ENCODE data around the gene TP63. TPM values are rescaled to one million over a fixed set of nuclear protein-coding genes. Genes with fewer than 3 reads are reported as not detected.

The TP63 gene
- total and polyA plus RNA-seq, 8 donors: 0.45 to 2.7 (median 0.84) TPM

- Histone ChIP-seq H3K27ac (no peak overlapping the region), H3K4me1 (peaks cover 0 to 6% of the 10 kb centered on the region in 2 donors), H3K4me3 (no peak overlapping the region), H3K36me3 (no peaks in the 10 kb centered on the region), H3K9me3 (no peaks in the 10 kb centered on the region), H3K27me3 (no peaks in the 10 kb centered on the region)
- ATAC-seq: no peak
- intact Hi-C loops (cut with DNase I): no loop called here
- DNase-seq: no peak
- no peak for TF ChIP-seq CTCF (IDR thresholded peaks at IDR 0.05)
These were observed 1.1 kb downstream of the TP63 start for GRCh38 chr3:189632242-189632641.

GRCh38 chr3:189635339-189635738 is 4.2 kb downstream of the TP63 start:
- DNase-seq (no peak), ATAC-seq (no peak)
- Histone ChIP-seq H3K4me1 (no peaks in the 10 kb centered on the region), H3K27ac (no peak overlapping the region), H3K36me3 (no peaks in the 10 kb centered on the region), H3K4me3 (no peak overlapping the region), H3K27me3 (no peaks in the 10 kb centered on the region), H3K9me3 (no peaks in the 10 kb centered on the region)
- no peak for TF ChIP-seq CTCF (IDR thresholded peaks at IDR 0.05)
- intact Hi-C loops (cut with DNase I): no loop called here

GRCh38 chr3:189636048-189636447 is 4.9 kb downstream of the TP63 start:
- DNase-seq: no peak
- intact Hi-C loops (cut with DNase I): no loop called here
- Histone ChIP-seq H3K27ac (no peak overlapping the region), H3K27me3 (no peaks in the 10 kb centered on the region), H3K9me3 (no peaks in the 10 kb centered on the region), H3K4me1 (no peaks in the 10 kb centered on the region), H3K4me3 (no peak overlapping the region), H3K36me3 (no peaks in the 10 kb centered on the region)
- ATAC-seq: peak; percentile 91
- TF ChIP-seq CTCF (IDR thresholded peaks at IDR 0.05): no peak

GRCh38 chr3:189637750-189638149 is 6.6 kb downstream of the TP63 start:
- ATAC-seq (no peak), DNase-seq (no peak)
- Histone ChIP-seq H3K27me3 (no peaks in the 10 kb centered on the region), H3K36me3 (no peaks in the 10 kb centered on the region), H3K4me3 (no peak overlapping the region), H3K4me1 (no peaks in the 10 kb centered on the region), H3K27ac (no peak overlapping the region), H3K9me3 (no peaks in the 10 kb centered on the region)
- intact Hi-C loops (cut with DNase I): no loop called here
- no peak for TF ChIP-seq CTCF (IDR thresholded peaks at IDR 0.05)

GRCh38 chr3:189638276-189639031 is 7.3 kb downstream of the TP63 start:
- no peaks in the 10 kb centered on the region for H3K36me3 ChIP-seq
- intact Hi-C loops (cut with DNase I): no loop called here
- TF ChIP-seq CTCF (IDR thresholded peaks at IDR 0.05): no peak

More at GRCh38 chr3:189638276-189639031, 7.3 kb downstream of the TP63 start:
- no peaks in the 10 kb centered on the region for H3K9me3 ChIP-seq
- no peaks in the 10 kb centered on the region for H3K27me3 ChIP-seq
- H3K4me3 ChIP-seq: no peak overlapping the region
- H3K27ac ChIP-seq: no peak overlapping the region
- DNase-seq: no peak
- H3K4me1 ChIP-seq: no peaks in the 10 kb centered on the region
- no peak for ATAC-seq

Measured in left lung (tissue), 10 donors.